Measurements from ENCODE around the gene LRCH3.

DNA sequence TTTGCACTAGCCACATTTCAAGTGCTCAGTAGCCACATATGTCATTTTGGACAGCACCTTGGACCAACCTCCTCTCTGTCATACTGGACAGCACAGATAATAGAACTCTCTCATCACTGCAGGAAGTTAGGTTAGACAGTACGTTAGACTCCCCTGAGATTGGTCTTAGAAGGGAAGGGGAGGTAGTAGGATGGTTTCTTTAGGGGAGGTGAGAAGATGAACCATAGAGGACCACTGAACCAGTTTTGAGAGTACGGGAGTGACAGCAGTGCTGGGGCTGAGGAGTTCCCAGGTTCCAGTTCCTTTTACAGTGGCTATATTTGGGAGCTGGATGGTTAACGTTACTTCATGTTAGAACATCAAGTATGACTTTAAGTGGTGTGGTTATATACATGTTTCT lies 7.8 kb downstream of the LRCH3 start:
- TF ChIP-seq, protein P1, sequence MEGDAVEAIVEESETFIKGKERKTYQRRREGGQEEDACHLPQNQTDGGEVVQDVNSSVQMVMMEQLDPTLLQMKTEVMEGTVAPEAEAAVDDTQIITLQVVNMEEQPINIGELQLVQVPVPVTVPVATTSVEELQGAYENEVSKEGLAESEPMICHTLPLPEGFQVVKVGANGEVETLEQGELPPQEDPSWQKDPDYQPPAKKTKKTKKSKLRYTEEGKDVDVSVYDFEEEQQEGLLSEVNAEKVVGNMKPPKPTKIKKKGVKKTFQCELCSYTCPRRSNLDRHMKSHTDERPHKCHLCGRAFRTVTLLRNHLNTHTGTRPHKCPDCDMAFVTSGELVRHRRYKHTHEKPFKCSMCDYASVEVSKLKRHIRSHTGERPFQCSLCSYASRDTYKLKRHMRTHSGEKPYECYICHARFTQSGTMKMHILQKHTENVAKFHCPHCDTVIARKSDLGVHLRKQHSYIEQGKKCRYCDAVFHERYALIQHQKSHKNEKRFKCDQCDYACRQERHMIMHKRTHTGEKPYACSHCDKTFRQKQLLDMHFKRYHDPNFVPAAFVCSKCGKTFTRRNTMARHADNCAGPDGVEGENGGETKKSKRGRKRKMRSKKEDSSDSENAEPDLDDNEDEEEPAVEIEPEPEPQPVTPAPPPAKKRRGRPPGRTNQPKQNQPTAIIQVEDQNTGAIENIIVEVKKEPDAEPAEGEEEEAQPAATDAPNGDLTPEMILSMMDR (IDR thresholded peaks at IDR 0.05): no peak
- TF ChIP-seq POLR2A (IDR thresholded peaks at IDR 0.05): no peak
